ENCODE measurements around the gene MRGPRG. TPM values are rescaled to one million over a fixed set of nuclear protein-coding genes. Genes with fewer than 3 reads are reported as not detected.
A peak's percentile ranks its signal among the peaks of the same experiment; 100 is the strongest.

Gene MRGPRG
- total and polyA plus RNA-seq, 9 of the 15 experiments (the other 6 are each of a cell fraction or from before 2014, with no cell fraction given) = not detected

GRCh38 chr11:3192511-3193372 is 25.9 kb downstream of the MRGPRG start:
- FAIRE-seq (no peak), ATAC-seq (no peak), DNase-seq (ENCODE audit: extremely low read depth in 1 of 4, low spot score in 3 of 4) (no peak)
- no peaks in the 10 kb centered on the region for H3K9me1 ChIP-seq (ENCODE audit: control insufficient read depth, insufficient read depth, low read length)
- in situ Hi-C loops (cut with MboI) (no loop called here), intact Hi-C loops (cut with micrococcal nuclease) (no loop called here)
- no peak overlapping the region for H3K9ac ChIP-seq (ENCODE audit: insufficient read depth in 1 of 2, low read depth in 2 of 2, low read length in 2 of 2)
- no peak overlapping the region for H3K4me2 ChIP-seq (ENCODE audit: insufficient read depth, low read length)
- H3K36me3 ChIP-seq (ENCODE audit: control insufficient read depth, insufficient read depth, low read length) = no peaks in the 10 kb centered on the region
- ChIA-PET CTCF (ENCODE audit: low intra/inter-chr PET ratio) (no interaction called here), POLR2A (no interaction called here)
- H3K4me3 ChIP-seq = no peak overlapping the region
- H3K27me3 ChIP-seq (ENCODE audit: control insufficient read depth in 2 of 2, insufficient read depth in 2 of 2, low read length in 2 of 2) = peaks cover 0 to 8% of the 10 kb centered on the region in 2 experiments; a peak in 1 of 5 replicates
- WGBS (ENCODE audit: insufficient coverage, low coverage, missing lambda C conversion rate) = 66% methylated on average over 9 of the region's 14 CpGs
- peaks cover 0 to 51% of the 10 kb centered on the region in 2 experiments; a peak in 3 of 5 replicates for H3K4me1 ChIP-seq (replicated peaks in 1 of 2; ENCODE audit: control insufficient read depth in 2 of 2, insufficient read depth in 2 of 2, low read length in 2 of 2)
- H3K9me3 ChIP-seq (replicated peaks; ENCODE audit: control insufficient read depth, insufficient read depth, low read depth, low read length) = no peaks in the 10 kb centered on the region
- H3K79me2 ChIP-seq (ENCODE audit: control insufficient read depth, insufficient read depth, low read length) = no peaks in the 10 kb centered on the region
- TF ChIP-seq RBM25 (IDR thresholded peaks at IDR 0.05; ENCODE audit: low read depth, low read length, severe bottlenecking) = peak; percentile 74
- peak in 1 of 2 experiments; percentile 42; a peak in 1 of 4 replicates for TF ChIP-seq KDM1A (IDR thresholded peaks at IDR 0.05)
- TF ChIP-seq BCOR (IDR thresholded peaks at IDR 0.05) = peak; percentile 70
- no peak for TF ChIP-seq HMG20A (CRISPR knock-in tag; conservative IDR thresholded peaks at IDR 0.05)
- no peak for TF ChIP-seq ETV1 (tag; conservative IDR thresholded peaks at IDR 0.05; ENCODE audit: low read depth)
- no peak for TF ChIP-seq THAP7 (CRISPR knock-in tag; IDR thresholded peaks at IDR 0.05)
- TF ChIP-seq ZFP36 (IDR thresholded peaks at IDR 0.05; ENCODE audit: low read depth, low read length, partially characterized antibody) = peak; percentile 90
- no peak for TF ChIP-seq TFAM (CRISPR knock-in tag; conservative IDR thresholded peaks at IDR 0.05)
- TF ChIP-seq REST (IDR thresholded peaks at IDR 0.05; ENCODE audit: borderline replicate concordance) = no peak
- no peak for TF ChIP-seq REST (CRISPR knock-in tag; IDR thresholded peaks at IDR 0.05; ENCODE audit: low read depth)
- H3K27ac ChIP-seq (ENCODE audit: extremely low read depth, low read depth, low read length) = no peak overlapping the region
- no peak overlapping the region for H2AFZ ChIP-seq (ENCODE audit: low read depth, low read length)
- H4K20me1 ChIP-seq (replicated peaks; ENCODE audit: control insufficient read depth, insufficient read depth, low read length) = no peaks in the 10 kb centered on the region
- BruUV-seq (replicated peaks) = no TSS peak

Data from K562 (cell line).